Endodermal cell (in vitro differentiated cells): Measurements from ENCODE around the gene VCAN. TPM values are rescaled to one million over a fixed set of nuclear protein-coding genes. Genes with fewer than 3 reads are reported as not detected.

ENCODE experiments used
- DNase-seq: peaks from one replicate; pipeline ENCODE4 v3.0.0-alpha.2; 2017
- H3K27ac ChIP-seq: 2 replicates; pipeline ENCODE4 v1.5.1; 2013; ENCODE audit warnings: mild to moderate bottlenecking, low read depth, low read length, moderate library complexity
- H3K27me3 ChIP-seq: 2 replicates; pipeline ENCODE4 v1.6.1; 2013; ENCODE audit warnings: mild to moderate bottlenecking, low read length, moderate library complexity; ENCODE audit not compliant: insufficient read depth, control insufficient read depth, poor library complexity, severe bottlenecking
- H3K36me3 ChIP-seq: 2 replicates; pipeline ENCODE4 v1.7.0; 2013; ENCODE audit warnings: mild to moderate bottlenecking, low read length, moderate library complexity; ENCODE audit not compliant: control insufficient read depth, insufficient read depth
- H3K4me1 ChIP-seq: one replicate; pipeline ENCODE4 v1.7.0; 2013; ENCODE audit warnings: low read length; ENCODE audit not compliant: control insufficient read depth, insufficient read depth
- H3K4me3 ChIP-seq: 2 replicates; pipeline ENCODE4 v1.5.1; 2013; ENCODE audit warnings: mild to moderate bottlenecking, low read length, moderate library complexity
- H3K9ac ChIP-seq: 2 replicates; pipeline ENCODE4 v1.6.1; 2013; ENCODE audit warnings: mild to moderate bottlenecking, low read length, moderate library complexity; ENCODE audit not compliant: poor library complexity, severe bottlenecking; ENCODE audit errors: extremely low read depth
- H3K9me3 ChIP-seq: 2 replicates; pipeline ENCODE4 v1.6.1; 2013; ENCODE audit warnings: mild to moderate bottlenecking, low read length, moderate library complexity; ENCODE audit not compliant: control insufficient read depth
- H3K27ac Mint-ChIP-seq: 2 replicates; pipeline ENCODE4 v1.8.0; 2020; ENCODE audit warnings: mixed read lengths
- H3K27me3 Mint-ChIP-seq: 2 replicates; pipeline ENCODE4 v1.8.0; 2021; ENCODE audit warnings: mild to moderate bottlenecking, mixed read lengths; ENCODE audit not compliant: insufficient read depth
- H3K36me3 Mint-ChIP-seq: 2 replicates; pipeline ENCODE4 v1.8.0; 2020; ENCODE audit warnings: low read depth, mixed read lengths
- H3K4me1 Mint-ChIP-seq: 2 replicates; pipeline ENCODE4 v1.8.0; 2020; ENCODE audit warnings: mixed read lengths
- H3K4me3 Mint-ChIP-seq: 2 replicates; pipeline ENCODE4 v1.8.0; 2020; ENCODE audit warnings: mild to moderate bottlenecking, moderate library complexity, mixed read lengths
- H3K9me3 Mint-ChIP-seq: 2 replicates; pipeline ENCODE4 v1.8.0; 2020; ENCODE audit warnings: mild to moderate bottlenecking, mixed read lengths
- WGBS, 2 experiments: methylation state at CpG; one replicate each; pipeline versions ENCODE4 v1.1.5 to v1.1.7; 2013; ENCODE audit warnings: missing lambda C conversion rate in 2 of 2, mixed read lengths in 1 of 2; ENCODE audit not compliant: insufficient coverage in 1 of 2, insufficient read length in 1 of 2; 5-methylcytosine and 5-hydroxymethylcytosine counted together
- total RNA-seq, 2 donors: library from RNA; stranded (reverse); fragmentation: NEBNext Ultra II Directional in 1 of 2; extraction: Animal tissue kit (Norgen Biotek cat#: 25700) in 1 of 2; gene quantifications; 2 replicates in 1 of 2; 3 replicates in 1 of 2; pipeline ENCODE4 v1.2.1, GENCODE V29; 2021
- TF ChIP-seq, protein P1 (sequence below): fragments of 200-600 bp; sonication (generic); conservative IDR thresholded peaks from 2 replicates; pipeline ENCODE4 v1.5.0; 2021; ENCODE audit warnings: antibody characterized with exemption, mild to moderate bottlenecking

VCAN gene
- total RNA-seq, 2 donors from 2014 or later, result 363 to 397 TPM

GRCh38 chr5:83487155-83487554 is 15.6 kb downstream of the VCAN start:
- peaks cover 45% of the 10 kb centered on the region for H3K4me1 Mint-ChIP-seq
- Histone ChIP-seq H3K9me3 (no peaks in the 10 kb centered on the region), H3K4me3 (no peak overlapping the region), H3K36me3 (peaks cover 42% of the 10 kb centered on the region), H3K4me1 (peaks cover 6% of the 10 kb centered on the region), H3K27ac (no peak overlapping the region), H3K9ac (no peak overlapping the region), H3K27me3 (no peaks in the 10 kb centered on the region)
- TF ChIP-seq, protein P1, sequence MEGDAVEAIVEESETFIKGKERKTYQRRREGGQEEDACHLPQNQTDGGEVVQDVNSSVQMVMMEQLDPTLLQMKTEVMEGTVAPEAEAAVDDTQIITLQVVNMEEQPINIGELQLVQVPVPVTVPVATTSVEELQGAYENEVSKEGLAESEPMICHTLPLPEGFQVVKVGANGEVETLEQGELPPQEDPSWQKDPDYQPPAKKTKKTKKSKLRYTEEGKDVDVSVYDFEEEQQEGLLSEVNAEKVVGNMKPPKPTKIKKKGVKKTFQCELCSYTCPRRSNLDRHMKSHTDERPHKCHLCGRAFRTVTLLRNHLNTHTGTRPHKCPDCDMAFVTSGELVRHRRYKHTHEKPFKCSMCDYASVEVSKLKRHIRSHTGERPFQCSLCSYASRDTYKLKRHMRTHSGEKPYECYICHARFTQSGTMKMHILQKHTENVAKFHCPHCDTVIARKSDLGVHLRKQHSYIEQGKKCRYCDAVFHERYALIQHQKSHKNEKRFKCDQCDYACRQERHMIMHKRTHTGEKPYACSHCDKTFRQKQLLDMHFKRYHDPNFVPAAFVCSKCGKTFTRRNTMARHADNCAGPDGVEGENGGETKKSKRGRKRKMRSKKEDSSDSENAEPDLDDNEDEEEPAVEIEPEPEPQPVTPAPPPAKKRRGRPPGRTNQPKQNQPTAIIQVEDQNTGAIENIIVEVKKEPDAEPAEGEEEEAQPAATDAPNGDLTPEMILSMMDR, result no peak
- H3K4me3 Mint-ChIP-seq, result no peak overlapping the region
- H3K27ac Mint-ChIP-seq, result no peak overlapping the region
- H3K36me3 Mint-ChIP-seq, result peaks cover 68% of the 10 kb centered on the region
- H3K9me3 Mint-ChIP-seq, result no peaks in the 10 kb centered on the region
- peaks cover 7% of the 10 kb centered on the region for H3K27me3 Mint-ChIP-seq
- WGBS, 2 experiments, result 93% methylated on average over 1 of the region's 1 CpG; no CpG with 5 or more reads in 1 of the 2 experiments
- no peak for DNase-seq

DNA sequence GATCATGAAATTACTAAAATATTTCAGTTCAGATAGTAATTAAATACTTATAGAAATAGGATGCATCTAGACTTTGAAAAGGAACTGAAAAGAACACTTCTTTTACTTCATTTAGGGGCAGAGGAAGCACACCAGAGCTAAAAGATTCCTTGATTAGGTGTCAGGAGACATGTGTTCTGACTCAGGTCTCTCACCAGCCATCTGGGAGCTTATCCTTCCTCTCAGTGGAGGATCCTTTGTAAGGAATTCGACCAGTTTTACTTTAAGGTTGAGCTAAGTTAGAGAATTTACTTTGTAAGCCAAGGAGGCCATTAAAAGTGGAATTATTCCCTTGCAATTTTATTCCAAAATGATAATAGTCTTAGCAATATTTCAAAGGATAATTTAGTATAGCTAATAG is 16.7 kb downstream of the VCAN start:
- peaks cover 7% of the 10 kb centered on the region for H3K27me3 Mint-ChIP-seq
- 54% methylated on average over 1 of the region's 1 CpG; no CpG with 5 or more reads in 1 of the 2 experiments for WGBS, 2 experiments
- H3K4me3 Mint-ChIP-seq, result no peak overlapping the region
- Histone ChIP-seq H3K9me3 (no peaks in the 10 kb centered on the region), H3K4me1 (peaks cover 7% of the 10 kb centered on the region), H3K9ac (no peak overlapping the region), H3K27me3 (no peaks in the 10 kb centered on the region), H3K36me3 (peaks cover 41% of the 10 kb centered on the region), H3K4me3 (no peak overlapping the region), H3K27ac (no peak overlapping the region)
- no peak for DNase-seq
- H3K36me3 Mint-ChIP-seq, result peaks cover 70% of the 10 kb centered on the region
- TF ChIP-seq, protein P1, result no peak
- no peak overlapping the region for H3K27ac Mint-ChIP-seq
- no peaks in the 10 kb centered on the region for H3K9me3 Mint-ChIP-seq
- peaks cover 49% of the 10 kb centered on the region for H3K4me1 Mint-ChIP-seq

GRCh38 chr5:83488821-83489220 is 17.3 kb downstream of the VCAN start:
- no peak overlapping the region for H3K4me3 Mint-ChIP-seq
- H3K9ac ChIP-seq, result no peak overlapping the region
- no peaks in the 10 kb centered on the region for H3K9me3 Mint-ChIP-seq
- H3K27ac ChIP-seq, result no peak overlapping the region
- peaks cover 65% of the 10 kb centered on the region for H3K36me3 Mint-ChIP-seq
- H3K4me1 ChIP-seq, result peaks cover 11% of the 10 kb centered on the region
- H3K9me3 ChIP-seq, result no peaks in the 10 kb centered on the region
- H3K36me3 ChIP-seq, result peaks cover 36% of the 10 kb centered on the region
- TF ChIP-seq, protein P1, result no peak
- DNase-seq, result no peak
- no peak overlapping the region for H3K27ac Mint-ChIP-seq
- H3K27me3 Mint-ChIP-seq, result peaks cover 7% of the 10 kb centered on the region
- H3K27me3 ChIP-seq, result no peaks in the 10 kb centered on the region
- no peak overlapping the region for H3K4me3 ChIP-seq
- H3K4me1 Mint-ChIP-seq, result peaks cover 54% of the 10 kb centered on the region
